ENCODE data around the gene CDH11.

- TF ChIP-seq CTCF (IDR thresholded peaks at IDR 0.05; ENCODE audit: insufficient read depth, low read length) (no peak), REST (IDR thresholded peaks at IDR 0.05; ENCODE audit: insufficient replicate concordance, low read depth) (no peak), POLR2AphosphoS5 (IDR thresholded peaks at IDR 0.05; ENCODE audit: low read depth) (no peak), SPI1 (IDR thresholded peaks at IDR 0.05; ENCODE audit: borderline replicate concordance, low read depth) (no peak)
Observed at GRCh38 chr16:65034915-65035314, 86.9 kb downstream of the CDH11 start.
